Occipital lobe (tissue), 2 donors: ENCODE results near the gene ZNF236. TPM values are rescaled to one million over a fixed set of nuclear protein-coding genes. Genes with fewer than 3 reads are reported as not detected.
"Not testable (repeated sequence)": the region's sequence is repeated elsewhere in the genome, so short reads cannot be mapped to it uniquely, and the experiment has no call there.

Experiments
- DNase-seq: peaks from one replicate; lab custom pipeline; 2025; lab: John Stamatoyannopoulos, UW
- total RNA-seq: library from RNA; depleted of rRNA; stranded (reverse); fragments of >200 nt; gene quantifications from one replicate; pipeline ENCODE4 v1.2.3, GENCODE V29; 2014

The ZNF236 gene
- total RNA-seq, 1 donor from 2014 or later, result 30.3 TPM

GRCh38 chr18:77004555-77005380, 182.4 kb downstream of the ZNF236 start:
- DNase-seq, result no peak

DNA sequence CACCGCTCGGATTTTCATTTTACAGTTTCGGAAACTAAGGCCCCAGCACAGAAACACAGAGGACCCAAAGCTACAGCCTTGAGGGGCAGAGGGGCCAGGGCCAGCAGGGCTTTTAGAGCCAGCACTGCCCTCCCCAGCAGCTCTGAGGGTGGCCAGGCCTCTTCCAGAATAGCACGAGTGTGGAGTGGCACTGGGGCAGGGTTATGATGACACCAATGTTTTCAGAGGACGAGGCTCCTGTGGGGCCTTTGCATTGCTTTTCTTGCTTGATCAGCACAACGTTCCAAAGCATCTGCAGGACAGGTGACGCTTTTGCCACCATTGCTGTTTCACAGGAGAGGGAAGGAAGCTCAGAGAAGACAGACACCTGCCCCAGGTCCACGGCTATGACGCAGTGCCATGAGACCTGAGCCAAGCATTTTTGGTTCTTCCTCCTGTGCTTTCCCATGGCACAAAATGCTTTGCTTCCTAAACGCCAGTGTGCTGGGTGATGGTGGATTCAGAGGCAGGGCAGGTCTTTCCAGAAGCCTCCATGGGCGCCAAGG, 183.4 kb downstream of the ZNF236 start:
- DNase-seq, result no peak

- no peak for DNase-seq
Observed at GRCh38 chr18:77006305-77007175, 184.2 kb downstream of the ZNF236 start.

DNA sequence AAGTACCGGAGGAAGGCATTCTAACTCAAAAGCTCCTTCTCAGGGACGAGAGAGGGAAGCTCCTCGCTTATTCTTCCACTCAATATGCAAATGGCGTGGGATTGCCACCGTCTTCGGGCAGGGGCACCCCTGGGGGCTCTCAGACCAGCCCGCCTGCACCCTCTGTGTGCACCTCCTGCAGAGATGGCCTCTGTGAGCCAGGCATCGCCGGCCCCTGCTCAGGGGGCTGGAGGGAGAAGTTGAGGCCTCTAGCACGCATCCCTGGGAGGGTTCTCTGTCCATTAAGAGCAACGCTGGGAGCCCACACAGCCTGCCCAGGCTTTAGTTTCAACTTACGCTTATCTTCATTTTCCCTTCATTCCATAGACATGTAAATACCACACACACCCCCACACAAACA, 184.9 kb downstream of the ZNF236 start:
- DNase-seq, result no peak

- DNase-seq, result no peak
Observed at GRCh38 chr18:77008006-77008405, 185.6 kb downstream of the ZNF236 start.

DNA sequence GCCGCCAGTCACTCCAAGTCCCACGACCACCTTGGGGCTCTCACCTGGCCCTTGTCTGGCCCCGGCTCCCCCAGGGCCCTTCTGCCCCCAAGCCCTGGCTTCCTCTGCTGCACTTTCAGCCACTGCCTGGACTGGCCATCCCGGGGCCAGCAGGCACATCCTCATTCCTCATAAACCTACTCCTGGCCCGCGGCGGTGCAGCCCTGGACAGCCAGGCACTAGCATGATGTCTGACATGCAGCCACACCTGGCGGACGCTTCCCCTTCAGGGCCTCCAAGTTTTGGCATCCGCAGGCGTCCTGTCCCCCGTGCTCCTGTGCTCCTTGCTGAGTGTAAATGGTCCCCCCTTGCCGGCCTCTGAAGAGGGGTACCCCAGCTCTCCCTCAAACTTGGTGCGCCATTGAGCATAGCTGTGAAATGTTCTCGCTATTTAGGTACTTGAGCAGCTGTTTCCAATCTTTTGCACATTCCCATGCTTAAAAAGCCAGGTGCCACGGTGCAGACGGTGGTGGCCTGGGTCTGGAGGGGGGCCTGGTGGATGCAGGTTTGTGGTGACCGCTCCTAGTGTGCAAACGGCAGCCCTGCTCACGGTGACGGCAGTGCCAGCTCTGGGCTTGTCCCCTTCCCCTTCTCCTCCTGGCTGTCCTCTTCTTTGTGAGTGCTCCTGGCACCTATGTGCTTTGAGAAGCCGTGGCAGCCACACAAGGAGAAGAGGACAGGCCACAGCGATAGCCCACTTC, 186.4 kb downstream of the ZNF236 start:
- DNase-seq, result no peak

DNA sequence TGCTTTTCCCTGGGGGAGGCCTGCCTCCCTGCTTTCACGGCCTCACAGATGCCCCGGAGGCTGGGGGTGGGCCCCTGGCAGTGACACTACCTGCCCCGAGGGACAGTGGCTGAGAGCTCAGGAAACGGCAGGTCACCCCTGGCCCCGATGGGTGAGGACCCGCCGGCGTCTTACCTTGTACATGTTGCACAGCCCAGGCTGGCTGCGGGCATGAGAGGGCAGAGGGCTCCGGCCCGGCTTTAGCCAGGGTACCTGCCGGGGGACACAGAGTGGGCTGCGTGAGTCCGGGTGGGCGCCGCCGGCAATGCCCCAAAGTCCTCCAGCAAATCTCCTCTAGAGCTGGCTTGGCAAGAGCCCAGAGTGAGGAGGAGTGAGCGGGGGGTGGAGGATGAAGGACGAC, 187.3 kb downstream of the ZNF236 start:
- DNase-seq, result no peak

DNA sequence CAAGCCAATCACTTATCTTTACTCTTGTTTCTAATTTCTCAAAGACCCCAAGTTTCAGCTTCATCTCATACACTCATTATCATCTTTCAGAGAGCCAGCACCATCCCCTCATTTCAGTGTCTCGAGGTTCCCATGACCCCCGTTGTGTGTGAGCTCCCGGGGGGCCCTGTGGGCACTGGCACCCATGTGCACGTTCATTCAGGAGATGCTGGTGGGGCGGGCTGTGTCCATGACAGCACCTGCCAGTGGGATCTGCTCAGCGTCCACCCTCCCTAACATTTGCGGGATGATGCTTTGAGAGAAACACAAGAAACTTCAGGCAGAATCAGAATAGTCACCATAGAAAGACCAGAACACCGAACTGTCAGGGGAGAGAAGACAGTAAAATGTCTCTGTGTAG, 189.8 kb downstream of the ZNF236 start:
- DNase-seq, result no peak

DNA sequence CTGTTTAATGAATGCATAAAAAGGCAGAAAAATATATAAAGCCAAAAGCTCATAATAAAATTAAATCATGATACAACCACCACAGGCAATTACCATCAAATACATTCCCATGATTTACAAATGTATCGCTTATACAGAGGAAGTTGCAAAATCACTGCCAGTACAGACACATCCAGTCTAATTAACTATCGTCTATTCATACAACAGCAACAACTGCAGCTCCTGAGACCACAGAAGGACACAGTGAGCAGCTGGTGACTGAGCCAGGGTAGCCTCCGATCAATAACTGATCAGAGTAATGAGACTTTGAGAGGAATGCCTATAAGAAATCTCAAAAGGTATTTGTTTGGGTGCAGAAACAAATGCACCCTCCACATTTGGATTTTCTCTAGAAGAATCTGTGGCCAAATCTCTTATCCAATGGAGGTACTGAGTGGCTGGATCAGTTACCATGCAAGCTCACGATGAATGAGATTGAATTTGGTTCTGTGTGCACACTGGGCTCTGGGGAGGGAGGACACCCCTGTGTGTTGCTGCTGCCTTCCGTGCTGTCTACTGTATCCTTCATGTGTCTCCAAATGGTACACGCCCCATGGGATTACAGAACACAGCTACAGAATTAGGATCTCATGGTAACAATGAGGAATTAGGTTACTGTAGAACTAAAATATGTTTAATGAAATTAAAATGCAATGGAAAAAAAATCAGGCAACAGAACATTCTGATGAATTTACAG, 190.6 kb downstream of the ZNF236 start:
- DNase-seq, result no peak

DNA sequence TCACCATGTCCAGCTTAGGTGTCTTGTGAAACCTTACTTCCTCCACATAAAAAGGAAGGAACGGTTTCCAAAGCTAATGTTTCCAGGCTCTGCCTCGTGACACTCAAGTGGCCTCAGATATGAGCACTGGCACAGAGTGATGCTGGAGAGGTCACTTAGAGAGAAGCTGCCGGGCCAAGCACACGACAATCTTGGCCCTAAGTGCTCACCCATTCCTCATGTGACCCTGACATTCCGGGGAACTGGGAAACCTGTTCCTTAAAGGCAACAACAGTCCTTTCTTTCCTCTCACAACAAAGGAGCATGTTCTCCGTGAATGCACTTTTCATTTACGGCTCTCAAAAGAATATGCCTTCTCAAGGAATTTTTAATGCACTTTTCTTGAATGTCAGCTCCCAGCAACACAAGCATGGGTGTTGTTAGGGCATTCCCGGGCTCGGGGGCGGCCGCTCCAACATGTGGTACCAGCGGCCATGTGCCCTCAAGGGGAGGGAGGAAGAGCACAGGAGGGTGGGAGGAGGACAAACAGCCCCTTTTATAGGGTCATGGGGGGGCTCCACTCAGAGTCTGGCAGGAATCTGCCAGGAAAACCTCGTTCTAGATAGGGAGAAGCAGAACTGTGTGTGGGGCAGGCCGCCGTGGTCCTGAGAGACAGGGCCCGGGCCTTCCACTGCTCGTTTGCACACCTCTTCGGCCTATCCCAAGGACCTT, 191.6 kb downstream of the ZNF236 start:
- DNase-seq, result no peak

- no peak for DNase-seq
Observed at GRCh38 chr18:77014538-77014937, 192.2 kb downstream of the ZNF236 start.

DNA sequence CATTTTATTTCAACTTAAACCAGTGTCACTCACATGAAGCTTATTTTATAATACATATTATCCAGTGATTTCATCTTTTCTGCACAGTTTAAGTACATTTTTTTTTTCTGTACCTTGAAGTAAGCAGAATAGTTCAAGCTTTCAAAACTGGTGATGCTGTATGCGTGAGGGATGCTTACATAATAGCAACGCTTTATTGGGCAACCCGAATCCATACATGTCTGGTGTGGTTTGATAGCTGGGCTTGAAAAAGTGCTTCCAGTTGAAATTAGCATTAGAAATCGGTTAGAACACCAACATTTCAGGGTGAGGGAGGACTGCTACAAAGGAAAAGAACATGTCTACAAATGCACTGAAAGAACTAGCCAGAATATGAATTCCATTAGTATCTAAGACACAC, 192.8 kb downstream of the ZNF236 start:
- DNase-seq, result no peak

- DNase-seq, result no peak
Observed at GRCh38 chr18:77015771-77016710, 193.7 kb downstream of the ZNF236 start.

GRCh38 chr18:77016936-77017335, 194.6 kb downstream of the ZNF236 start:
- DNase-seq, result peak; percentile 89

- no peak for DNase-seq
Observed at GRCh38 chr18:77017355-77017754, 195.0 kb downstream of the ZNF236 start.

- DNase-seq, result not testable (repeated sequence)
Observed at GRCh38 chr18:77018650-77019049, 196.3 kb downstream of the ZNF236 start.

DNA sequence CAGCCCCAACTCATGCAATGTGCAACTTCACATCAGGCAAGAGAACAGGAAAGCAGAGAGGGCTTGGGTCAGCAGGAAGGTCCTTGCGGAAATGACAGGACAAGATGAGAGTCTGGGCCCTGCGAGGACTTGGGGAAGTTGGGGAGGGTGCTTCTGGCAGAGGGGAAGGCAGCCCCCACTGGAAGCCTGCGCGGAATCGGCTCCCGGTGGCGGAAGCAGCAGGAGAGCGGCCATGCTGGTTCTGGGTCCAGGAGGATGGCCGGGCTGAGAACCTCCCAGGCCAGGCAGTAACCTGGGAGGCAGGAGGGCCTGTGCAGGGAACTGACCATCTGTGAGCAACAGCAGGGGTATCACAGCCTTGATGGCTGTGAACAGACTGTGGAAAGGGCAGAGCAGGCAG, 197.3 kb downstream of the ZNF236 start:
- no peak for DNase-seq
